NT2/D1 (cell line): ENCODE measurements around the gene RNPEPL1.

Source experiments
- SUZ12 ChIP-seq: IDR thresholded peaks from 2 replicates; pipeline ENCODE4 v1.6.1; 2011; ENCODE audit not compliant: insufficient read length, insufficient read depth; ENCODE audit errors: extremely low read depth
- YY1 ChIP-seq: IDR thresholded peaks from 2 replicates; pipeline ENCODE4 v1.6.1; 2011; ENCODE audit not compliant: insufficient read length, insufficient read depth
- ZNF274 ChIP-seq: IDR thresholded peaks from 2 replicates; pipeline ENCODE4 v1.6.1; 2011; ENCODE audit warnings: mild to moderate bottlenecking, low read depth, low read length

DNA sequence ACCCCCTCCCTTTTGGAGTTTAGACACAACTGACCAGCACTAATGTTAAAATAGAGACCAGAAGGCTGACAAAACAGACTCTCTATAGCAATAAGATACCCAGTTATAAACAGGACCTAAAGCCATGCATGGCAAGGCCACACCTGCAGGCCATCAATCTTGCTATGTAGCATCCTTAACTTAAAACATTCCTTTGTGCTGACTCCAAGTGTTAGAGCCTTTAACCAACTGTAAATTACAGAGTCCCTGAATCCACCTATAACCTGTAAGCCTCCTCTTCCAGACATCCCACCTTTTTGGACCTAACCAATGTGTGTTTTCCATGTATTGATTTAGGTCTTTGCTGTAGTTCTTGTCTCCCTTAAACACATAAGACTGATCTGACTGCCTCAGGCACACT, 28.4 kb upstream of the RNPEPL1 start:
- TF ChIP-seq SUZ12 (no peak), YY1 (no peak), ZNF274 (no peak)
